Measurements from ENCODE around the gene NAB2. TPM values are rescaled to one million over a fixed set of nuclear protein-coding genes. Genes with fewer than 3 reads are reported as not detected.
"Not testable (repeated sequence)": the region's sequence is repeated elsewhere in the genome, so short reads cannot be mapped to it uniquely, and the experiment has no call there.

Gene NAB2
- total RNA-seq, 2 experiments from 2014 or later, result 18.4 to 19.1 TPM

DNA sequence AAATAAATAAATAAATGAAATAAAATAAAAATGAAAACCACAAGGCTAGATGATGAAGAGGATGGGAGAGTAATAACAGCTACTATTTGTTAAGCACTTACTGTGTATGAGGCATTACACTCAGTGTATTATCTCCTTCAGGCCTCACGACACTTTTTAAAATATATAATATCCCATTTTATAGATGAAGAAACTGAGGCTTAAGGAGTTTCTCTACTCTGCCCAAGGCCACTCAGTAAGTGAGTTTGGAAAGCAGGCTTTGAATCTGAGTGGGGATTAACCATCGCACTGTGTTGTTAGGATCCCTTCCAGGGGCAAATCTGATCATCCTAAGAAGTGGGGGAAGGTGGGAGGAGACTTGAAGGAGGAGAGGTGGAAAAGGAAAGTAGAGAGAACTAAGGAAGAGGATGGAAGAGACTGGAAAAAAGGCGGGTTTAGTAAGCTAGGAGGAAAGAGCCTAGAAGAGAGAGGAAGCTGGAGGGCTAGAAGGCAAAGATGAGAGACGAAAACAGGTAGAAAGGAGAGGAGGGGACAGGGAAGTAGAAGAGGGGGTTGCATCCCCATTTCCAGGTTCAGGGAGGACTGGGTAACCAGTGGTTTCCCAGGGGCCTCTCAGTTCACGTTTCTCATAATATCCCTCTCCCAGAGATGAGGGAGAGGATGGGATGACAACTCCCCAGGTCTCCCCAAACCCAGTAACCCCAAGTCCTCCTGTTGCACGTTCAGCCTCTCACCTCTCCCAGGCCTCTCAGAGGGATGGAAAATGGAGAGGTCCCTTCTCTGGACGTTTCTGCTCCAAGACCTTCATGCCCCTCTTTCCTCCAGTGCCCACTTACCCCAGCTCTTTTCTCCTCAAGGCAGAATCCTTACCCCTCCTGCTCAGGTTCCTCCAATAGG, 20.5 kb downstream of the NAB2 start:
- peaks cover 57% of the 10 kb centered on the region for H3K4me1 Mint-ChIP-seq (ENCODE audit: low read depth)
- H3K4me3 Mint-ChIP-seq, result peak overlapping the region; percentile 92
- H3K27ac Mint-ChIP-seq, result peak overlapping the region; percentile 94
- DNase-seq, result no peak
- H3K27me3 Mint-ChIP-seq (ENCODE audit: low read depth), result no peaks in the 10 kb centered on the region
- intact Hi-C loops (cut with micrococcal nuclease), result loop anchor here (1.0 to 5.0 kb wide), 4 partner anchors 16 to 583 kb away; partner anchors contain the start of genes DDIT3, MBD6 and OS9
- no peaks in the 10 kb centered on the region for H3K9me3 Mint-ChIP-seq
- H3K36me3 Mint-ChIP-seq (ENCODE audit: low read depth), result peaks cover 51% of the 10 kb centered on the region
- CTCF ChIA-PET, result interaction anchor here (0.7 to 4.9 kb wide), 8 partner anchors 10 to 103 kb away, joined by 3 to 116 read pairs (median 32); partner anchors contain the start of genes LRP1, NEMP1 and ZBTB39

GRCh38 chr12:57110104-57111030, 21.5 kb downstream of the NAB2 start:
- H3K27me3 Mint-ChIP-seq (ENCODE audit: low read depth), result no peaks in the 10 kb centered on the region
- CTCF ChIA-PET, result interaction anchor here (0.6 to 4.9 kb wide), 21 partner anchors 11 to 356 kb away, joined by 3 to 116 read pairs (median 9); partner anchors contain the start of genes LRP1, NAB2, NEMP1 and SHMT2
- peak; percentile 82 for DNase-seq
- peaks cover 44% of the 10 kb centered on the region for H3K36me3 Mint-ChIP-seq (ENCODE audit: low read depth)
- intact Hi-C loops (cut with micrococcal nuclease), result loop anchor here (1.0 to 5.0 kb wide), 7 partner anchors 17 to 582 kb away; partner anchors contain the start of genes DDIT3, MBD6, OS9 and PTGES3
- H3K9me3 Mint-ChIP-seq, result no peaks in the 10 kb centered on the region
- H3K27ac Mint-ChIP-seq, result peak overlapping the region; percentile 94
- H3K4me3 Mint-ChIP-seq, result peak overlapping the region; percentile 92
- H3K4me1 Mint-ChIP-seq (ENCODE audit: low read depth), result peaks cover 51% of the 10 kb centered on the region

GRCh38 chr12:57111031-57111734, 22.3 kb downstream of the NAB2 start, which contains the start of gene STAT6:
STAT6 (minus strand) TSS chr12:57111362; CDS start chr12:57108278, 3,084 bp downstream.
- Mint-ChIP-seq H3K27me3 (ENCODE audit: low read depth) (no peaks in the 10 kb centered on the region), H3K9me3 (no peaks in the 10 kb centered on the region), H3K4me1 (ENCODE audit: low read depth) (peaks cover 45% of the 10 kb centered on the region), H3K27ac (peak within 1 kb of the TSS; percentile 94), H3K36me3 (ENCODE audit: low read depth) (peaks cover 41% of the 10 kb centered on the region), H3K4me3 (peak within 1 kb of the TSS; percentile 92)
- peak; percentile 92 for DNase-seq
- intact Hi-C loops (cut with micrococcal nuclease), result loop anchor here (1.0 to 5.0 kb wide), 6 partner anchors 23 to 581 kb away; partner anchors contain the start of genes DDIT3, MBD6, OS9 and PTGES3
- CTCF ChIA-PET, result interaction anchor here (0.6 to 4.9 kb wide), 37 partner anchors 11 to 395 kb away, joined by 3 to 116 read pairs (median 8); partner anchors contain the start of genes LRP1, NAB2, NEMP1 and SHMT2

DNA sequence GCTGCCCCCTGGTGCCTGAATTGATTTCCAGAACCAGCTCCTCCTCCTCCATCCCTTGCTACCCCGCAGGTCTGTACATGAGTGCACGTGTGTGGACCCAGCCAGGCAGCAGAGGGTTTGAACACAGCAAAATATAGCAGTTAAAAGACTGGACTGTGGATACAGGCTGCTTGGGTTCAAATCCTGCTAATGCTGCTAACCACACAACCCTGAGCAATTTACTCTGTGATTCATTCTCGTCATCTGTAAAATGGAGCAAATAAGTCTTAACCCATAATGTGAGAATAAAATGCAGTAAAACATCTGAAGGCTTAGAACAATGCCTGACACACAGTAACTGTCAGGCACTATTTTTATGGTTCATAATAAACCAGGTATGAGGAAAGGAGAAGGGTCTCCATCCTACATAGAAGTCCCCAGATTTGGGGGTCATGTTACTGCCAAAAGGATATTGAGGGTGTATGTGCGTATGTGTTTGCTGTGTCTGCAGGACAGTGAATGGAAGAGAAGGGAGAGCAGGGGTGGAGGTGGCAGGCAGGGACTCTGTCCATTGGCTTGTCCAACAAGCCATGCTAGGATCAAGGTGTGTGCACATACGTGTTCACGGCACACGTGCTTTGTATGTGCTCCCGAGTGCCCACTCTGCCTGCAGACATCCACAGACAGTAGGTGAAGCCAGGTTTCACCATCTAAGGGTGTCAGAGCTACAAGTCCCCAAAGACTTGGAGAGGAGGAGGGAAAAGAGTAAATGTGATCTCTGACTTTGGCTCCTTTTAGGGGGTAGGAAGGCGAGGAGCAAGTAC, 23.8 kb downstream of the NAB2 start:
- Mint-ChIP-seq H3K4me3 (peak overlapping the region; percentile 92), H3K4me1 (ENCODE audit: low read depth) (peaks cover 30% of the 10 kb centered on the region), H3K9me3 (no peaks in the 10 kb centered on the region), H3K27ac (peak overlapping the region; percentile 94), H3K27me3 (ENCODE audit: low read depth) (no peaks in the 10 kb centered on the region), H3K36me3 (ENCODE audit: low read depth) (peaks cover 27% of the 10 kb centered on the region)
- no peak for DNase-seq
- intact Hi-C loops (cut with micrococcal nuclease), result loop anchor here (1.0 to 5.0 kb wide), 10 partner anchors 34 to 580 kb away; partner anchors contain the start of genes DDIT3, MBD6, NACA and NEMP1
- CTCF ChIA-PET, result interaction anchor here (0.6 to 4.9 kb wide), 36 partner anchors 11 to 1092 kb away, joined by 3 to 116 read pairs (median 8); partner anchors contain the start of genes HSD17B6, IKZF4, LRP1 and NAB2

- Mint-ChIP-seq H3K4me1 (ENCODE audit: low read depth) (peaks cover 22% of the 10 kb centered on the region), H3K9me3 (no peaks in the 10 kb centered on the region), H3K36me3 (ENCODE audit: low read depth) (no peaks in the 10 kb centered on the region), H3K27me3 (ENCODE audit: low read depth) (no peaks in the 10 kb centered on the region), H3K4me3 (no peak overlapping the region), H3K27ac (no peak overlapping the region)
- CTCF ChIA-PET, result interaction anchor here (0.9 to 2.1 kb wide), 5 partner anchors 7 to 115 kb away, joined by 3 to 11 read pairs (median 4); no protein-coding TSS in a partner anchor
- intact Hi-C loops (cut with micrococcal nuclease), result no loop called here
- no peak for DNase-seq
Measured at GRCh38 chr12:57116580-57117281, 27.8 kb downstream of the NAB2 start.

DNA sequence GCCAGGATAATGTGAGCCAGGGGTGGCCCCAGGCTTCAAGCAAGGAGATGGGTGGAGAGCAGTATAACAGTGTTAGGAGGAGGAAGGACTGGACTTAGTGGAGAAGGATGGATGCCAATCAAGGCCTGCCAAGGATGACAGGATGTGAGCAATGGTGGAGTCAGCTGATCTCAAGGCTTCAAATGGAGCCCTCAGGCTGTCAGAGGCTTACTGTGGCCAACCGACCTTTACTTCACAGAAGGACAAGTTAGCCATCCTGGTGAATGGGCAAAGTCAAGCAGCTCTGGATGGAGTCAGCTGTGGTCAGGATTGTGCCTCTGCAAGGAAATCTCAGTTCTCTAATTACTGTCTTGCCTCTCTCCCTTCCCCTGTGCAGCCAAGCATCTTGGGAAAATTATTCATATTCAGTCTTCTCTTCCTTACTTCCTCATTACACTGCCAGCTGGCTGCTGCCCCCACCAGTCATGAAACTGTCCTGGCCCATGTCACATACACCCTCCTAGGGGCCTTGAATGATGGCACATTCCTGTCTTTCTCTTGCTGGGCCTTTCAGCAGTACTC, 29.9 kb downstream of the NAB2 start:
- Mint-ChIP-seq H3K4me1 (ENCODE audit: low read depth) (peaks cover 13% of the 10 kb centered on the region), H3K4me3 (no peak overlapping the region)

DNA sequence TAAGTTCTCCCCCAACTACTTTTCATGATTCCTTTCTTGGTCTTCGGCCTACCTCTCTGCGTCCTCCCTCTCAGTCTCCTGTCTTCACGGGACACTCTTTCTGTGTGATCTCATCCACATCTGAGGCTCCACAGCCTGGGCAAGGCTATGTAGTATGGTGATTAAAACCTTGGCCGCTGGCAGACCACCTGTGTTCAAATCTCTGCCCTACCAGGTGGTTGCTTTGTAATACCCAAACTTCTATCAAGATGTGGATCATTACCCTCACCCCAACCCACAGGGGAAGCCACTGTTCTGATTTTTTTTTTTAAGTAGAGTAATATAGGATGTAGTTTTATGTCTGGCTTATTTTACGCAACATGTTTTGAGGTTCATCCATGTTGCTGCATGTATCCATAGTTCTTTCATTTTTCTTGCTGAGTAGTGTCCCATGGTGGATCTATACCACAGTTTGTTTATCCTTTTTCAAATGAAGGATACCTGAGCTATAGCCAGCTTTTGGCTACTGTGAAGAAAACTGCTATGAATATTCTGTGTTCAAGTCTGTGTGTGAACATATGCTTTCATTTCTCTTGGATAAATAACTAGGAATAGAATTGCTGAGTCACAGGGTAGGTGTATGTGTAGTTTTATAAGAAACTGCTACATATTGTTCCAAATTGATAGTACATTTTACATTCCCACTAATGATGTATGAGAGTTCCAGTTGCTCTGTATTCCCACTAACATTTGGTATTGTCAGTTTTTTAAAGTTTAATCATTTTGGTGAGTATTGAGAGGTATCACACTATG, 30.6 kb downstream of the NAB2 start:
- Mint-ChIP-seq H3K27ac (no peak overlapping the region), H3K36me3 (ENCODE audit: low read depth) (no peaks in the 10 kb centered on the region), H3K9me3 (peaks cover 7% of the 10 kb centered on the region), H3K27me3 (ENCODE audit: low read depth) (no peaks in the 10 kb centered on the region), H3K4me3 (no peak overlapping the region), H3K4me1 (ENCODE audit: low read depth) (peaks cover 13% of the 10 kb centered on the region)
- DNase-seq, result no peak
- CTCF ChIA-PET, result interaction anchor here (1.2 to 14.5 kb wide), 4 partner anchors 8 to 111 kb away, joined by 3 to 252 read pairs (median 118); partner anchors contain the start of gene STAT6
- intact Hi-C loops (cut with micrococcal nuclease), result no loop called here

More for the DNA sequence above, 29.9 kb downstream of the NAB2 start:
- Mint-ChIP-seq H3K36me3 (ENCODE audit: low read depth) (no peaks in the 10 kb centered on the region), H3K27ac (no peak overlapping the region), H3K27me3 (ENCODE audit: low read depth) (no peaks in the 10 kb centered on the region), H3K9me3 (peaks cover 4% of the 10 kb centered on the region)
- CTCF ChIA-PET, result interaction anchor here (9.8 to 14.5 kb wide), 3 partner anchors 8 to 64 kb away, joined by 111 to 252 read pairs (median 125); partner anchors contain the start of gene STAT6
- intact Hi-C loops (cut with micrococcal nuclease), result no loop called here
- DNase-seq, result peak; percentile 33

DNA sequence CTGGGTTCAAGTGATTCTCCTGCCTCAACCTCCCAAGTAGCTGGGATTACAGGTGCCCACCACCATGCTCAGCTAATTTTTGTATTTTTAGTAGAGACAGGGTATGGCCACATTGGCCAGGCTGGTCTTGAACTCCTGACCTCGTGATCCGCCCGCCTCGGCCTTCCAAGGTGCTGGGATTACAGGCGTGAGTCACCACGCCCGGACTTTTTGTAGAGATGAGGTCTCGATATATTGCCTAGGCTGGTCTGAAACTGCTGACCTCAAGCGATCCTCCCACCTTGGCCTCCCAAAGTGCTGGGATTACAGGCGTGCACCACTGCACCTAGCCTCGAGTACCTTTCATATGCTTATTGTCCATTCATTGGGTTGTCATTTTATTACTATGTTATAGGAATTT, 31.8 kb downstream of the NAB2 start:
- H3K36me3 Mint-ChIP-seq (ENCODE audit: low read depth); H3K9me3 Mint-ChIP-seq; DNase-seq; H3K27ac Mint-ChIP-seq; H3K4me3 Mint-ChIP-seq; intact Hi-C loops (cut with micrococcal nuclease); H3K27me3 Mint-ChIP-seq (ENCODE audit: low read depth): not testable (repeated sequence)
- CTCF ChIA-PET, result interaction anchor here (0.6 to 14.5 kb wide), 7 partner anchors 10 to 112 kb away, joined by 3 to 252 read pairs (median 4); partner anchors contain the start of gene STAT6
- H3K4me1 Mint-ChIP-seq (ENCODE audit: low read depth), result peaks cover 13% of the 10 kb centered on the region

GRCh38 chr12:57123813-57124212, 34.9 kb downstream of the NAB2 start:
- Mint-ChIP-seq H3K27me3 (ENCODE audit: low read depth) (no peaks in the 10 kb centered on the region), H3K9me3 (peaks cover 7% of the 10 kb centered on the region), H3K36me3 (ENCODE audit: low read depth) (no peaks in the 10 kb centered on the region), H3K4me3 (no peak overlapping the region), H3K4me1 (ENCODE audit: low read depth) (peaks cover 6% of the 10 kb centered on the region), H3K27ac (no peak overlapping the region)
- no peak for DNase-seq
- CTCF ChIA-PET, result interaction anchor here (0.5 to 14.5 kb wide), 35 partner anchors 8 to 147 kb away, joined by 3 to 252 read pairs (median 4); partner anchors contain the start of genes NEMP1 and STAT6
- intact Hi-C loops (cut with micrococcal nuclease), result loop anchor here (1.0 kb wide), 3 partner anchors 49 to 119 kb away; no protein-coding TSS in a partner anchor

Data from activated naive CD4-positive, alpha-beta T cell treated with anti-CD3 and anti-CD28 coated beads for 36 hours (primary cell).